GM23338 (cell line): ENCODE measurements around the gene EPS8L2. TPM values are rescaled to one million over a fixed set of nuclear protein-coding genes. Genes with fewer than 3 reads are reported as not detected.

Experiments used
- ATAC-seq: fragments of 200-7000 bp; cut with Tn5 transposase; 3 replicates; pipeline ENCODE4 v1.9.1; 2020
- DNase-seq: peaks from one replicate; pipeline ENCODE4 v3.0.0-alpha.2; 2015; ENCODE audit warnings: low spot score
- H2AFZ ChIP-seq: fragments of 200-600 bp; sonication (generic); 2 replicates; pipeline ENCODE4 v1.8.0; 2016; ENCODE audit warnings: antibody characterized with exemption, mild to moderate bottlenecking, moderate library complexity
- H3F3A ChIP-seq: fragments of 200-600 bp; sonication (generic); replicated peaks from 2 replicates; pipeline ENCODE4 v1.8.0; 2017; ENCODE audit warnings: antibody characterized with exemption, mixed run types, low read depth
- H3K27ac ChIP-seq: fragments of 200-600 bp; sonication (generic); 2 replicates; pipeline ENCODE4 v1.6.1; 2016; ENCODE audit warnings: low read depth
- H3K27me3 ChIP-seq: fragments of 200-600 bp; sonication (generic); 2 replicates; pipeline ENCODE4 v1.8.0; 2016; ENCODE audit warnings: mild to moderate bottlenecking, mixed run types, moderate library complexity; ENCODE audit not compliant: insufficient read depth
- H3K36me3 ChIP-seq: fragments of 200-600 bp; sonication (generic); 2 replicates; pipeline ENCODE4 v1.8.0; 2016; ENCODE audit warnings: mild to moderate bottlenecking; ENCODE audit not compliant: insufficient read depth
- H3K4me1 ChIP-seq: fragments of 200-600 bp; sonication (generic); 2 replicates; pipeline ENCODE4 v1.8.0; 2016; ENCODE audit warnings: mild to moderate bottlenecking, moderate library complexity; ENCODE audit not compliant: insufficient read depth
- H3K4me2 ChIP-seq: fragments of 200-600 bp; sonication (generic); 2 replicates; pipeline ENCODE4 v1.7.1; 2017; ENCODE audit warnings: mixed run types
- H3K4me3 ChIP-seq: fragments of 200-600 bp; sonication (generic); 2 replicates; pipeline ENCODE4 v1.6.1; 2016; ENCODE audit warnings: mixed run types
- H3K79me2 ChIP-seq: fragments of 200-600 bp; sonication (generic); replicated peaks from 2 replicates; pipeline ENCODE4 v1.8.0; 2017; ENCODE audit warnings: mild to moderate bottlenecking; ENCODE audit not compliant: insufficient read depth
- H3K9me2 ChIP-seq: fragments of 200-600 bp; sonication (generic); 2 replicates; pipeline ENCODE4 v1.8.0; 2017; ENCODE audit not compliant: insufficient read depth
- H4K20me1 ChIP-seq: fragments of 200-600 bp; sonication (generic); replicated peaks from 2 replicates; pipeline ENCODE4 v1.8.0; 2017; ENCODE audit warnings: mild to moderate bottlenecking; ENCODE audit not compliant: insufficient read depth
- H3K27ac Mint-ChIP-seq: 2 replicates; pipeline ENCODE4 v1.8.0; 2020; ENCODE audit warnings: inconsistent platforms, mild to moderate bottlenecking, moderate library complexity, mixed read lengths
- H3K27me3 Mint-ChIP-seq: 3 replicates; pipeline ENCODE4 v1.8.0; 2022; ENCODE audit warnings: low read depth, mild to moderate bottlenecking, moderate library complexity, mixed read lengths, inconsistent platforms; ENCODE audit not compliant: insufficient read depth, poor library complexity
- H3K36me3 Mint-ChIP-seq: 3 replicates; pipeline ENCODE4 v1.8.0; 2021; ENCODE audit warnings: low read depth, mild to moderate bottlenecking, inconsistent platforms, moderate library complexity, mixed read lengths
- H3K4me1 Mint-ChIP-seq: 3 replicates; pipeline ENCODE4 v1.8.0; 2020; ENCODE audit warnings: mild to moderate bottlenecking, inconsistent platforms, mixed read lengths
- H3K4me3 Mint-ChIP-seq: 3 replicates; pipeline ENCODE4 v1.8.0; 2021; ENCODE audit warnings: moderate library complexity, mild to moderate bottlenecking, inconsistent platforms, mixed read lengths
- H3K9me3 Mint-ChIP-seq: 3 replicates; pipeline ENCODE4 v1.8.0; 2020; ENCODE audit warnings: moderate library complexity, mild to moderate bottlenecking, inconsistent platforms, mixed read lengths
- ETS1 ChIP-seq: IDR thresholded peaks from 2 replicates; pipeline ENCODE4 v1.6.1; 2016; ENCODE audit warnings: antibody characterized with exemption
- NANOG ChIP-seq: IDR thresholded peaks from 2 replicates; pipeline ENCODE4 v1.6.1; 2016; ENCODE audit warnings: antibody characterized with exemption, borderline replicate concordance
- REST ChIP-seq: IDR thresholded peaks from one replicate; pipeline ENCODE4 v1.6.1; 2018; ENCODE audit warnings: antibody characterized with exemption; ENCODE audit not compliant: unreplicated experiment
- STAT1 ChIP-seq: IDR thresholded peaks from one replicate; pipeline ENCODE4 v1.6.1; 2016; ENCODE audit warnings: antibody characterized with exemption; ENCODE audit not compliant: unreplicated experiment
- ZNF331 ChIP-seq: fragments of 250-450 bp; sonication (Bioruptor Pico); IDR thresholded peaks from 2 replicates; pipeline ENCODE4 v1.5.0; 2020; ENCODE audit warnings: low read depth, mild to moderate bottlenecking, moderate library complexity
- polyA plus RNA-seq: library from polyadenylated mRNA; unstranded; fragments of >200 nt; fragmentation: Nextera tagmentation; extraction: Ambion mirVana; gene quantifications from 2 replicates; pipeline ENCODE4 v1.2.1, GENCODE V29; 2016
- total RNA-seq: library from RNA; depleted of rRNA; stranded (reverse); fragments of >200 nt; shearing (Covaris generic); gene quantifications from 2 replicates; pipeline ENCODE4 v1.2.3, GENCODE V29; 2014

EPS8L2 gene
- total and polyA plus RNA-seq, 2 experiments from 2014 or later = 38.7 to 59.4 TPM

- H3K27ac ChIP-seq = no peak overlapping the region
- TF ChIP-seq REST (no peak), ETS1 (no peak), NANOG (no peak)
- no peaks in the 10 kb centered on the region for H3K9me3 Mint-ChIP-seq
- H3K27me3 ChIP-seq = no peaks in the 10 kb centered on the region
- H3K79me2 ChIP-seq = peaks cover 36% of the 10 kb centered on the region
- no peak overlapping the region for H3K27ac Mint-ChIP-seq
- ATAC-seq (no peak), DNase-seq (no peak)
- no peak overlapping the region for H3K4me2 ChIP-seq
- H2AFZ ChIP-seq = no peak overlapping the region
- H4K20me1 ChIP-seq = peaks cover 24% of the 10 kb centered on the region
- peaks cover 11% of the 10 kb centered on the region; the same call in 1 of the 2 replicates for H3K4me1 ChIP-seq
- H3K36me3 Mint-ChIP-seq = peaks cover 27% of the 10 kb centered on the region
- no peaks in the 10 kb centered on the region for H3K9me2 ChIP-seq
- H3K27me3 Mint-ChIP-seq = peaks cover 14% of the 10 kb centered on the region
- H3K36me3 ChIP-seq = peaks cover 5% of the 10 kb centered on the region; the same call in 1 of the 2 replicates
- peaks cover 4% of the 10 kb centered on the region; the same call in 1 of the 2 replicates for H3F3A ChIP-seq
- H3K4me3 ChIP-seq = no peak overlapping the region
- no peak overlapping the region for H3K4me3 Mint-ChIP-seq
- H3K4me1 Mint-ChIP-seq = peaks cover 10% of the 10 kb centered on the region
Measured at GRCh38 chr11:772429-773390, 66.7 kb downstream of the EPS8L2 start.

GRCh38 chr11:773425-773824 lies 67.4 kb downstream of the EPS8L2 start:
- Mint-ChIP-seq H3K27ac (no peak overlapping the region), H3K27me3 (peaks cover 14% of the 10 kb centered on the region), H3K9me3 (no peaks in the 10 kb centered on the region), H3K36me3 (peaks cover 27% of the 10 kb centered on the region), H3K4me1 (peaks cover 10% of the 10 kb centered on the region), H3K4me3 (no peak overlapping the region)
- Histone ChIP-seq H3K4me2 (no peak overlapping the region), H3K4me3 (no peak overlapping the region), H3K27me3 (no peaks in the 10 kb centered on the region), H3K36me3 (peaks cover 5% of the 10 kb centered on the region; the same call in 1 of the 2 replicates), H3K4me1 (peaks cover 11% of the 10 kb centered on the region; the same call in 1 of the 2 replicates), H3K27ac (no peak overlapping the region), H3K9me2 (no peaks in the 10 kb centered on the region), H3K79me2 (peaks cover 40% of the 10 kb centered on the region), H2AFZ (no peak overlapping the region), H3F3A (peaks cover 4% of the 10 kb centered on the region; the same call in 1 of the 2 replicates), H4K20me1 (peaks cover 24% of the 10 kb centered on the region)
- ATAC-seq = no peak
- DNase-seq = no peak
- no peak for TF ChIP-seq STAT1
- TF ChIP-seq REST = no peak
- no peak for TF ChIP-seq ZNF331 (CRISPR knock-in tag)
